CD4-positive, alpha-beta T cell treated with Interleukin-12 subunit alpha and Interleukin-12 subunit beta, for 1 hour (primary cell): ENCODE data around the gene C6orf62.
A peak's percentile ranks its signal among the peaks of the same experiment; 100 is the strongest.
"Not testable (repeated sequence)": the region's sequence is repeated elsewhere in the genome, so short reads cannot be mapped to it uniquely, and the experiment has no call there.

Experiments
- DNase-seq: peaks from one replicate; pipeline ENCODE4 v3.0.0-alpha.2; 2020

The C6orf62 gene

GRCh38 chr6:24719125-24719971 lies at the start of gene C6orf62:
Gene C6orf62 (minus strand): TSS chr6:24719154. CDS start chr6:24718668, 486 bp downstream.
- peak; percentile 51 for DNase-seq

- no peak for DNase-seq
Measured at GRCh38 chr6:24768361-24768760, 49.4 kb upstream of the C6orf62 start.

- DNase-seq: peak; percentile 49
Measured at GRCh38 chr6:24766680-24767462, 47.9 kb upstream of the C6orf62 start.

GRCh38 chr6:24765968-24766367 lies 47.0 kb upstream of the C6orf62 start:
- DNase-seq: not testable (repeated sequence)

DNA sequence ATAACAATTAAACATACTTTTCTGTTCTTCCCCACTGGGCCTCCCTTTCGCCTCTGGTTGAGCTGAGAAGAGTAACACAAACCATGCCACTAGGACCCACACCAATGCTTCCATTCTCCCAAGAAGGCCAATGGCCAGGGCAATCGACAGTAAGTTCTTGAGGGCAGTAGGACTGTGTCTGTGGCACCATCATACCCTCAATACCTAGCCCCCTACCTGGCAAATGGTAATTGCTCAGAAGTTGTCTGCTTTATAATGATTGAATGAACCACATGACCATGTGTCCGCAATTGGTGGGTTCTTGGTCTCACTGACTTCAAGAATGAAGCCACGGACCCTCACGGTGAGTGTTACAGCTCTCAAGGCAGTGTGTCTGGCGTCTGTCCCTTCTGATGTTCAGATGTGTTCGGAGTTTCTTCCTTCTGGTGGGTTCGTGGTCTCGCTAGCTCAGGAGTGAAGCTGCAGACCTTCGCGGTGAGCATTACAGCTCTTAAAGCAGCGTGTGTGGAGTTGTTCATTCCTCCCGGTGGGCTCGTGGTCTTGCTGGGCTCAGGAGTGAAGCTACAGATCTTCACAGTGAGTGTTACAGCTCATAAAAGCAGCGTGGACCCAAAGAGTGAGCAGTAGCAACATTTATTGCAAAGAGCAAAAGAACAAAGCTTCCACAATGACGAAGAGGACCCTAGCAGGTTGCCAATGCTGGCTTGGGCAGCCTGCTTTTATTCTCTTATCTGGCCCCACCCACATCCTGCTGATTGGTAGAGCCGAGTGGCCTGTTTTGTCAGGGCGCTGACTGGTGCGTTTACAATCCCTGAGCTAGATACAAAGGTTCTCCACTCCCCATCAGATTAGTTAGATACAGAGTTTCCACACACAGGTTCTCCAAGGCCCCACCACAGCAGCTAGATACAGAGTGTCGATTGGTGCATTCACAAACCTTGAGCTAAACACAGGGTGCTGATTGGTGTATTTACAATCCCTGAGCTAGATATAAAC lies 46.2 kb upstream of the C6orf62 start:
- DNase-seq: not testable (repeated sequence)

DNA sequence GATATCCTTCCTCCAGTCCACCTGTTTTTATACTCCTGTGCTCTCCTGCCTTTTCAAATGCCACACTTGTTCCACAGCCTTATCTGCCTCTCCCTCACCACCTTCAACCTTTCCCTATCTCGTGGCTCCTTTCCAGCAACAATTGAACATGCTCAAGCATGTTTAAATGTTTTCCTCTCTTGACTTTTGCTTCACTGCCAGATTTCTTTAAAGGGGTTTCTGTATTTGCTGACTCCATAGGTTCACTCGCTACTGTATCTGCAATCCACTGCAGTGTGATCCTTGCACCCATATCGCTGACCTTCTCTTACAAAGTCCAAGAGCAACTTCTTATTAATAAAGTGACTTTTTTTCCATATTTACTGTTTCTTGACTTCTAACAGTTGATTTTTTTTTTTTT lies 44.6 kb upstream of the C6orf62 start:
- no peak for DNase-seq

- DNase-seq: no peak
Measured at GRCh38 chr6:24761851-24762250, 42.9 kb upstream of the C6orf62 start.

- no peak for DNase-seq
Measured at GRCh38 chr6:24761193-24761835, 42.4 kb upstream of the C6orf62 start.

GRCh38 chr6:24760210-24760609 lies 41.3 kb upstream of the C6orf62 start:
- DNase-seq: no peak

GRCh38 chr6:24759718-24760117 lies 40.8 kb upstream of the C6orf62 start:
- DNase-seq: no peak

- DNase-seq: no peak
Measured at GRCh38 chr6:24757611-24758010, 38.7 kb upstream of the C6orf62 start.

- no peak for DNase-seq
Measured at GRCh38 chr6:24755279-24755678, 36.3 kb upstream of the C6orf62 start.

- not testable (repeated sequence) for DNase-seq
Measured at GRCh38 chr6:24754378-24754777, 35.4 kb upstream of the C6orf62 start.

GRCh38 chr6:24753545-24753944 lies 34.6 kb upstream of the C6orf62 start:
- DNase-seq: no peak

DNA sequence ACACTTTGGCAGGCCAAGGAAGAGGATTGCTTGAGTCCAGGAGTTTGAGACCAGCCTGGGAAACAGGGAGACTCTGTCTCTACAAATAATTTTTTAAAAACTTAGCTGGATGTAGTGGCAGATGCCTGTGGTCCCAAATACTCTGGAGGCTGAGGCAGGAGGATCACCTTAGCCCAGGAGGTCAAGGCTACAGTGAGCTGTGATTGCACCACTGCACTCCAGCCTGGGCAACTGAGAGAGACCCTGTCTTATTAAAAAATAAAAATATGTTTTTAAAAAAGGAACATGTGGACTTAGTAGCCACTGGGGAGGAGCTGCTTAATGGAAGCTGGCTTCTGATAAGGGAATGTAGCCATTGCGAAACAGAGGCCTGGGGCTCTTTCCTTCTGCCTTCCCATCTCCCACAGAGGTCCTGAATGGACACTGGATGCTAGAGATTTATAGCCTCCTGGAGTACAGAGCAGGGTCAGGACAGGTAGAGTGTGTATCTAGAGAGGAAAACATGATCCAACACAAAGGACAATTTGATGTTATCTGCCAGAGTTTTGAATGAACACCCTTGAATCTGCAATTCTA lies 34.1 kb upstream of the C6orf62 start:
- no peak for DNase-seq

DNA sequence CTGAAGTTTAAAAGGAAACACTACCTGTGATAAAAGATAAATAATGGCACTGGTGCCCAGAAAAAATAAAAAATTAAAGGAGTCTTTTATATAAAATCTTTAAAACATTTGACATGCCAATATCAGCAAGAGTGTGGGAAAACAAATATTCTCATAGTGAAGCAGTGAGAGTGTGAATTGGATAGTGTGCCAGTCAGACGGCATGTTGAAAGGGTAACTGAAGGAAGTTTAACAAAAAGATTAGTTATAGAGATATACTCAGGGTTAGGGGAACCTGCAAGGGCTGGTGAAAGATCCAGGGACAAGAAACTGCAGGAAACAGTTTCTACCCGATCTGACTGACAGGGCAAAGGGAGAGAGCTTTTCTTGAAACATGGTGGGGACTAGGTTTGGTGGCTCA lies 33.5 kb upstream of the C6orf62 start:
- no peak for DNase-seq

- DNase-seq: not testable (repeated sequence)
Measured at GRCh38 chr6:24750878-24751277, 31.9 kb upstream of the C6orf62 start.

DNA sequence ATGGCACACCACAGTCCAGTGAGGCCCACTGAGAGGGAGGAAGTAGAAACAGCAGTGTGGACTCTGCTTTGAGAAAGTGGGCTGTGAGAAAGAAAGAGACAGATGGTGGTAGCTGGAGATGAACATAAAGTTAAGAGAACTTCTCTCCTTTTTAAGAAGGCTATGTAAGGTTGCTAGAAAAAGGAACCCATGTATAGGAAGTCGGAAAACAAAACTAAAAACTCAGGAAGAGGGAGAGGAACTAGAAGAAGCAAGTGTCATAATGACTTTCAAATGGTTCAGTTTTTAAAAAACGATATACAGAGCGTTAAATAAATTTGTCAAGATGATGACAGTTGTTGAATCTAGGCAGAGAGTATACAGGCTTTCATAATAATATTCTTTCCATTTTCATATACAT lies 30.3 kb upstream of the C6orf62 start:
- DNase-seq: no peak

- no peak for DNase-seq
Measured at GRCh38 chr6:24744911-24745310, 26.0 kb upstream of the C6orf62 start.

- DNase-seq: no peak
Measured at GRCh38 chr6:24743944-24744335, 25.0 kb upstream of the C6orf62 start.

DNA sequence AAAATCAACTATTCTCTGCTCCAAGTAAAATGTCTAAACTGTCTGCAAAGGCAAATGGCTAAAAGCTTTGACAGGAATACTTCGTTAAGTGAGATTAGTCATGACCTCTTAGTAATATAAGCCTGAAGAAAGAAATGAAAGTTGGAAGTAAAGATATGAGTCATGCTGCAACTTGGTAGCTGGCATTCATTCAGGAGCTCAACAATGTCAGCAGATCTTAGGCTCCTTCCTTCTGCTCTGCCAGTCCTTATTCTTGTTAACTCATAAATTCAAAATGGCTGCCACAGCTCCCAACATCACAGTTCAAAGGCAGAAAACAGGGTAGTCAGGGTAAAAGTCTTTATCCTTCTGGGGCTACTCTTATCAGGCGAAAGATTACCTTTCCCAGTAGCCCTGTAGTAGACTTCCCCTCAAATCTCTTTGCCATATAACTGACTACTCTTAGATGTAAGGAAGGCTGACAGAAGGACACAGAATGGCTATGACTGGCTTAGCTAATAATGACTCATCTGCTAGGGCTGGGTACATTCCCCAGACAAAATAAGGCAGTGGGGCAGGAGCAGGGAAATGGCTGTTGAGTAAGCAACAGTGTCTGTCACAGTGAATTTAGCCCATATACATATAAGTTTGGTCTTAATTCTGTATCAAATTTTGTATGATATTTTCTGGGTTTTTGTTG lies 24.4 kb upstream of the C6orf62 start:
- DNase-seq: no peak
